ENCODE data around the gene MAPK1. TPM values are rescaled to one million over a fixed set of nuclear protein-coding genes. Genes with fewer than 3 reads are reported as not detected.
"Not testable (repeated sequence)": the region's sequence is repeated elsewhere in the genome, so short reads cannot be mapped to it uniquely, and the experiment has no call there.

MAPK1 gene
- total RNA-seq, 1 donor from 2014 or later = 75.2 TPM

GRCh38 chr22:21887841-21888240 lies 20.4 kb upstream of the MAPK1 start:
- DNase-seq = no peak
- intact Hi-C loops (cut with DNase I) = no loop called here

GRCh38 chr22:21883930-21884329 lies 16.5 kb upstream of the MAPK1 start:
- intact Hi-C loops (cut with DNase I); ATAC-seq (ENCODE audit: poor library complexity); DNase-seq: not testable (repeated sequence)

More at GRCh38 chr22:21887841-21888240, 20.4 kb upstream of the MAPK1 start:
- no peak for ATAC-seq (ENCODE audit: poor library complexity)

- DNase-seq; intact Hi-C loops (cut with DNase I); ATAC-seq (ENCODE audit: poor library complexity): not testable (repeated sequence)
These were observed 15.4 kb upstream of the MAPK1 start for GRCh38 chr22:21882754-21883333.

- ATAC-seq (ENCODE audit: poor library complexity) (no peak), DNase-seq (no peak)
- intact Hi-C loops (cut with DNase I) = no loop called here
These were observed 14.7 kb upstream of the MAPK1 start for GRCh38 chr22:21881841-21882753.

- no peak for ATAC-seq (ENCODE audit: poor library complexity)
- intact Hi-C loops (cut with DNase I) = no loop called here
- no peak for DNase-seq
These were observed 9.2 kb upstream of the MAPK1 start for GRCh38 chr22:21876486-21877176.

- ATAC-seq (ENCODE audit: poor library complexity); intact Hi-C loops (cut with DNase I); DNase-seq: not testable (repeated sequence)
These were observed 7.5 kb upstream of the MAPK1 start for GRCh38 chr22:21874953-21875352.

GRCh38 chr22:21873619-21874018 lies 6.2 kb upstream of the MAPK1 start:
- DNase-seq = no peak
- intact Hi-C loops (cut with DNase I) = no loop called here
- ATAC-seq (ENCODE audit: poor library complexity) = no peak

GRCh38 chr22:21872741-21873140 lies 5.3 kb upstream of the MAPK1 start:
- ATAC-seq (ENCODE audit: poor library complexity); DNase-seq; intact Hi-C loops (cut with DNase I): not testable (repeated sequence)

- ATAC-seq (ENCODE audit: poor library complexity) (no peak), DNase-seq (no peak)
- intact Hi-C loops (cut with DNase I) = loop anchor here (10.0 kb wide), 1 partner anchor 54 kb away; no protein-coding TSS in a partner anchor
These were observed 1.2 kb upstream of the MAPK1 start for GRCh38 chr22:21868651-21869050.

- ATAC-seq (ENCODE audit: poor library complexity) (no peak), DNase-seq (peak; percentile 58)
- intact Hi-C loops (cut with DNase I) = loop anchor here (10.0 kb wide), 1 partner anchor 52 kb away; no protein-coding TSS in a partner anchor
These were observed 465 bp downstream of the MAPK1 start for GRCh38 chr22:21866833-21867527.

- DNase-seq (no peak), ATAC-seq (ENCODE audit: poor library complexity) (no peak)
- intact Hi-C loops (cut with DNase I) = loop anchor here (10.0 kb wide), 1 partner anchor 50 kb away; no protein-coding TSS in a partner anchor
These were observed 2.4 kb downstream of the MAPK1 start for GRCh38 chr22:21865041-21865440.

GRCh38 chr22:21862386-21863245 lies 4.8 kb downstream of the MAPK1 start:
- intact Hi-C loops (cut with DNase I) = loop anchor here (10.0 kb wide), 1 partner anchor 48 kb away; no protein-coding TSS in a partner anchor
- no peak for DNase-seq
- no peak for ATAC-seq (ENCODE audit: poor library complexity)

GRCh38 chr22:21861851-21862250 lies 5.6 kb downstream of the MAPK1 start:
- ATAC-seq (ENCODE audit: poor library complexity) (no peak), DNase-seq (no peak)
- intact Hi-C loops (cut with DNase I) = loop anchor here (10.0 kb wide), 1 partner anchor 47 kb away; no protein-coding TSS in a partner anchor

GRCh38 chr22:21861264-21861848 lies 6.1 kb downstream of the MAPK1 start:
- intact Hi-C loops (cut with DNase I) = loop anchor here (10.0 kb wide), 1 partner anchor 47 kb away; no protein-coding TSS in a partner anchor
- no peak for ATAC-seq (ENCODE audit: poor library complexity)

GRCh38 chr22:21860491-21861039 lies 6.9 kb downstream of the MAPK1 start:
- intact Hi-C loops (cut with DNase I) = loop anchor here (10.0 kb wide), 1 partner anchor 46 kb away; no protein-coding TSS in a partner anchor
- ATAC-seq (ENCODE audit: poor library complexity) (no peak), DNase-seq (no peak)

More at GRCh38 chr22:21861264-21861848, 6.1 kb downstream of the MAPK1 start:
- no peak for DNase-seq

GRCh38 chr22:21858025-21858764 lies 9.2 kb downstream of the MAPK1 start:
- DNase-seq (no peak), ATAC-seq (ENCODE audit: poor library complexity) (no peak)
- intact Hi-C loops (cut with DNase I) = no loop called here

All from Right ventricle myocardium superior (tissue), 1 donor.